GM12878 (cell line): ENCODE measurements around the gene C14orf93. TPM values are rescaled to one million over a fixed set of nuclear protein-coding genes. Genes with fewer than 3 reads are reported as not detected.

Experiments
- BHLHE40 ChIP-seq, 2 experiments: fragments of 450-650 bp in 1 of 2; IDR thresholded peaks; 2 replicates each; pipeline ENCODE4 v1.6.1; 2011 to 2017; ENCODE audit warnings: low read depth in 2 of 2, borderline replicate concordance in 1 of 2, improper control_type of control experiment in 1 of 2, low read length in 1 of 2, mild to moderate bottlenecking in 1 of 2
- CBX3 ChIP-seq: fragments of 200-600 bp; sonication (generic); IDR thresholded peaks from 2 replicates; pipeline ENCODE4 v1.6.1; 2016; ENCODE audit warnings: low read depth, borderline replicate concordance
- CEBPZ ChIP-seq: fragments of 150-350 bp; IDR thresholded peaks from 2 replicates; pipeline ENCODE4 v1.6.1; 2016; ENCODE audit warnings: low read depth, low read length
- E2F4 ChIP-seq: IDR thresholded peaks from 2 replicates; pipeline ENCODE4 v1.6.1; 2012; ENCODE audit warnings: low read depth, low read length, improper control_type of control experiment
- HCFC1 ChIP-seq: fragments of 150-350 bp; IDR thresholded peaks from 2 replicates; pipeline ENCODE4 v1.6.1; 2014; ENCODE audit warnings: low read length
- JUND ChIP-seq: IDR thresholded peaks from 2 replicates; pipeline ENCODE4 v1.6.1; 2012; ENCODE audit warnings: low read depth, mild to moderate bottlenecking, low read length, improper control_type of control experiment, moderate library complexity
- MTA3 ChIP-seq: IDR thresholded peaks from 2 replicates; pipeline ENCODE4 v1.6.1; 2012; ENCODE audit warnings: low read length, inconsistent platforms, borderline replicate concordance
- NFIC ChIP-seq: IDR thresholded peaks from 2 replicates; pipeline ENCODE4 v1.6.1; 2012; ENCODE audit warnings: low read depth, mild to moderate bottlenecking, inconsistent platforms, low read length, moderate library complexity
- NFYB ChIP-seq: IDR thresholded peaks from 2 replicates; pipeline ENCODE4 v1.6.1; 2011; ENCODE audit warnings: low read depth, mild to moderate bottlenecking, low read length, improper control_type of control experiment, moderate library complexity; ENCODE audit not compliant: insufficient read depth
- PRDM15 ChIP-seq: fragments of 450-650 bp; formaldehyde crosslinking; IDR thresholded peaks from 2 replicates; pipeline ENCODE4 v1.4.0; 2020; ENCODE audit warnings: mild to moderate bottlenecking, moderate library complexity
- SREBF1 ChIP-seq: IDR thresholded peaks from 2 replicates; pipeline ENCODE4 v1.6.1; 2012; ENCODE audit warnings: mild to moderate bottlenecking, low read length
- TAF1 ChIP-seq: IDR thresholded peaks from 2 replicates; pipeline ENCODE4 v1.6.1; 2011; ENCODE audit warnings: mild to moderate bottlenecking, low read depth, low read length, borderline replicate concordance
- TARDBP ChIP-seq: IDR thresholded peaks from 2 replicates; pipeline ENCODE4 v1.6.1; 2016; ENCODE audit warnings: borderline replicate concordance
- TBL1XR1 ChIP-seq: IDR thresholded peaks from 2 replicates; pipeline ENCODE4 v1.6.1; 2012; ENCODE audit warnings: low read depth, low read length, improper control_type of control experiment
- USF2 ChIP-seq: IDR thresholded peaks from 2 replicates; pipeline ENCODE4 v1.6.1; 2011; ENCODE audit warnings: low read depth, low read length, improper control_type of control experiment, borderline replicate concordance
- ZBTB33 ChIP-seq: fragments of 450-650 bp; IDR thresholded peaks from 2 replicates; pipeline ENCODE4 v1.6.1; 2017; ENCODE audit warnings: mild to moderate bottlenecking
- ZNF622 ChIP-seq: fragments of 450-650 bp; IDR thresholded peaks from 2 replicates; pipeline ENCODE4 v1.6.1; 2017; ENCODE audit warnings: mild to moderate bottlenecking, inconsistent platforms
- polyA plus RNA-seq, 11 experiments: library from polyadenylated mRNA; depleted of rRNA in 4 of 11; unstranded in 6 of 11; stranded (reverse) in 5 of 11; fragments of >200 nt; fragmentation: Nextera tagmentation in 4 of 11; fragmentation: Illumina TruSeq in 1 of 11; extraction: Ambion mirVana in 4 of 11; extraction: Trizol in 1 of 11; gene quantifications; 1 replicate in 1 of 11; 2 replicates in 10 of 11; pipeline versions ENCODE4 v1.2.1 to v1.2.3, GENCODE V29; 2011 to 2016; ENCODE audit warnings: inconsistent platforms in 2 of 11, missing spikeins in 2 of 11, low read depth in 1 of 11
- total RNA-seq, 4 experiments: library from RNA; depleted of rRNA in 3 of 4; stranded (reverse); fragments of >200 nt in 3 of 4; fragmentation: Illumina TruSeq in 1 of 4; extraction: Trizol in 1 of 4; gene quantifications; 2 replicates each; pipeline versions ENCODE4 v1.2.1 to v1.2.3, GENCODE V29; 2013 to 2021

The C14orf93 gene
- total and polyA plus RNA-seq, 10 of the 15 experiments (the other 5 are each of a cell fraction or from before 2014, with no cell fraction given): 1.8 to 13.9 (median 10.2) TPM

- TF ChIP-seq CEBPZ (no peak), USF2 (peak; percentile 10; the same call in 1 of the 2 replicates), MTA3 (no peak), CBX3 (no peak), ZBTB33 (no peak), ZNF622 (no peak), TARDBP (no peak), JUND (no peak), NFYB (peak; percentile 60; the same call in 1 of the 2 replicates), E2F4 (no peak), HCFC1 (no peak), TBL1XR1 (peak; percentile 43; the same call in 1 of the 2 replicates), NFIC (no peak; the same call in 1 of the 2 replicates), SREBF1 (no peak), TAF1 (peak; percentile 67; the same call in 1 of the 2 replicates), BHLHE40 (IDR thresholded peaks at IDR 0.05; ENCODE audit: borderline replicate concordance in 1 of 2, low read depth in 2 of 2, low read length in 1 of 2) (peak; percentile 29 to 77), PRDM15 (CRISPR knock-in tag) (no peak)
These were observed at the start of gene C14orf93 (continued) for GRCh38 chr14:23009939-23010726.
